Measurements from ENCODE around the gene SEH1L.

SEH1L gene

GRCh38 chr18:13014232-13014631, 66.4 kb downstream of the SEH1L start:
- DNase-seq (ENCODE audit: low spot score): no peak
- no peak for TF ChIP-seq CTCF (IDR thresholded peaks at IDR 0.05; ENCODE audit: poor library complexity, severe bottlenecking)
- peaks cover 90% of the 10 kb centered on the region for H3K36me3 ChIP-seq (ENCODE audit: low read depth)

GRCh38 chr18:13014818-13015217, 67.0 kb downstream of the SEH1L start:
- TF ChIP-seq CTCF (IDR thresholded peaks at IDR 0.05; ENCODE audit: poor library complexity, severe bottlenecking): no peak
- DNase-seq (ENCODE audit: low spot score): no peak
- peaks cover 17% of the 10 kb centered on the region for H3K4me1 ChIP-seq (ENCODE audit: insufficient read depth, poor library complexity, severe bottlenecking)
- peaks cover 87% of the 10 kb centered on the region for H3K36me3 ChIP-seq (ENCODE audit: low read depth)
- H3K9me3 ChIP-seq (ENCODE audit: severe bottlenecking): no peaks in the 10 kb centered on the region
- no peaks in the 10 kb centered on the region for H3K27me3 ChIP-seq (ENCODE audit: insufficient read depth, poor library complexity, severe bottlenecking)
- ATAC-seq (ENCODE audit: low read depth): no peak
- H3K4me3 ChIP-seq (ENCODE audit: severe bottlenecking): no peak overlapping the region
- H3K27ac ChIP-seq (ENCODE audit: poor library complexity, severe bottlenecking): no peak overlapping the region

More at GRCh38 chr18:13014232-13014631, 66.4 kb downstream of the SEH1L start:
- ATAC-seq (ENCODE audit: low read depth): no peak
- Histone ChIP-seq H3K4me3 (ENCODE audit: severe bottlenecking) (no peak overlapping the region), H3K9me3 (ENCODE audit: severe bottlenecking) (no peaks in the 10 kb centered on the region), H3K27me3 (ENCODE audit: insufficient read depth, poor library complexity, severe bottlenecking) (no peaks in the 10 kb centered on the region), H3K27ac (ENCODE audit: poor library complexity, severe bottlenecking) (no peak overlapping the region), H3K4me1 (ENCODE audit: insufficient read depth, poor library complexity, severe bottlenecking) (peaks cover 11% of the 10 kb centered on the region)

GRCh38 chr18:13017247-13017875, 69.5 kb downstream of the SEH1L start:
- Histone ChIP-seq H3K36me3 (ENCODE audit: low read depth) (peaks cover 91% of the 10 kb centered on the region), H3K4me3 (ENCODE audit: severe bottlenecking) (no peak overlapping the region), H3K9me3 (ENCODE audit: severe bottlenecking) (no peaks in the 10 kb centered on the region), H3K27ac (ENCODE audit: poor library complexity, severe bottlenecking) (no peak overlapping the region), H3K27me3 (ENCODE audit: insufficient read depth, poor library complexity, severe bottlenecking) (no peaks in the 10 kb centered on the region), H3K4me1 (ENCODE audit: insufficient read depth, poor library complexity, severe bottlenecking) (peaks cover 18% of the 10 kb centered on the region)
- no peak for ATAC-seq (ENCODE audit: low read depth)
- TF ChIP-seq CTCF (IDR thresholded peaks at IDR 0.05; ENCODE audit: poor library complexity, severe bottlenecking): no peak
- DNase-seq (ENCODE audit: low spot score): no peak

- Histone ChIP-seq H3K4me3 (ENCODE audit: severe bottlenecking) (no peak overlapping the region), H3K4me1 (ENCODE audit: insufficient read depth, poor library complexity, severe bottlenecking) (peaks cover 18% of the 10 kb centered on the region), H3K27me3 (ENCODE audit: insufficient read depth, poor library complexity, severe bottlenecking) (no peaks in the 10 kb centered on the region), H3K9me3 (ENCODE audit: severe bottlenecking) (no peaks in the 10 kb centered on the region), H3K27ac (ENCODE audit: poor library complexity, severe bottlenecking) (peak overlapping the region; percentile 61), H3K36me3 (ENCODE audit: low read depth) (peaks cover 91% of the 10 kb centered on the region)
- DNase-seq (ENCODE audit: low spot score) (no peak), ATAC-seq (ENCODE audit: low read depth) (no peak)
- TF ChIP-seq CTCF (IDR thresholded peaks at IDR 0.05; ENCODE audit: poor library complexity, severe bottlenecking): no peak
Observed at GRCh38 chr18:13018374-13018773, 70.6 kb downstream of the SEH1L start.

GRCh38 chr18:13019301-13019700, 71.5 kb downstream of the SEH1L start:
- peak overlapping the region; percentile 61 for H3K27ac ChIP-seq (ENCODE audit: poor library complexity, severe bottlenecking)

More at GRCh38 chr18:13019301-13019700, 71.5 kb downstream of the SEH1L start:
- TF ChIP-seq CTCF (IDR thresholded peaks at IDR 0.05; ENCODE audit: poor library complexity, severe bottlenecking): no peak
- no peak for DNase-seq (ENCODE audit: low spot score)
- H3K9me3 ChIP-seq (ENCODE audit: severe bottlenecking): no peaks in the 10 kb centered on the region
- H3K4me1 ChIP-seq (ENCODE audit: insufficient read depth, poor library complexity, severe bottlenecking): peaks cover 18% of the 10 kb centered on the region
- no peaks in the 10 kb centered on the region for H3K27me3 ChIP-seq (ENCODE audit: insufficient read depth, poor library complexity, severe bottlenecking)
- H3K36me3 ChIP-seq (ENCODE audit: low read depth): peaks cover 91% of the 10 kb centered on the region
- peak; percentile 91 for ATAC-seq (ENCODE audit: low read depth)
- no peak overlapping the region for H3K4me3 ChIP-seq (ENCODE audit: severe bottlenecking)
